SH-SY5Y (cell line): ENCODE measurements around the gene NEDD8.

Experiments used
- GATA2 ChIP-seq: IDR thresholded peaks from 2 replicates; pipeline ENCODE4 v1.6.1; 2011; ENCODE audit warnings: mild to moderate bottlenecking, low read depth, low read length
- GATA3 ChIP-seq: IDR thresholded peaks from 2 replicates; pipeline ENCODE4 v1.6.1; 2011; ENCODE audit warnings: low read depth, mild to moderate bottlenecking, low read length, moderate library complexity

GRCh38 chr14:24179961-24180796 is 52.0 kb downstream of the NEDD8 start:
- TF ChIP-seq GATA2 (no peak), GATA3 (no peak)
